Neural crest cell (in vitro differentiated cells): ENCODE measurements around the gene LDHA. TPM values are rescaled to one million over a fixed set of nuclear protein-coding genes. Genes with fewer than 3 reads are reported as not detected.

Experiments
- DNase-seq: peaks from one replicate; pipeline ENCODE4 v3.0.0; 2021; ENCODE audit warnings: low read depth, mixed read lengths, low spot score
- H3K27ac Mint-ChIP-seq: one replicate; pipeline ENCODE4 v1.8.0; 2021; ENCODE audit warnings: mild to moderate bottlenecking, mixed read lengths; ENCODE audit not compliant: unreplicated experiment
- H3K27me3 Mint-ChIP-seq: 2 replicates; pipeline ENCODE4 v1.8.0; 2021; ENCODE audit warnings: low read depth, mild to moderate bottlenecking, mixed read lengths
- H3K36me3 Mint-ChIP-seq: 2 replicates; pipeline ENCODE4 v1.8.0; 2021; ENCODE audit warnings: low read depth, mild to moderate bottlenecking, mixed read lengths
- H3K4me1 Mint-ChIP-seq: 2 replicates; pipeline ENCODE4 v1.8.0; 2021; ENCODE audit warnings: mixed read lengths
- H3K4me3 Mint-ChIP-seq: one replicate; pipeline ENCODE4 v1.8.0; 2021; ENCODE audit warnings: mild to moderate bottlenecking, mixed read lengths
- H3K9me3 Mint-ChIP-seq: 2 replicates; pipeline ENCODE4 v1.8.0; 2021; ENCODE audit warnings: mixed read lengths
- total RNA-seq: library from RNA; stranded (reverse); gene quantifications from 2 replicates; pipeline ENCODE4 v1.2.1, GENCODE V29; 2021
- TF ChIP-seq, protein P1 (sequence below): fragments of 200-600 bp; sonication (generic); conservative IDR thresholded peaks from 2 replicates; pipeline ENCODE4 v1.5.0; 2021; ENCODE audit warnings: antibody characterized with exemption, mild to moderate bottlenecking

The LDHA gene
- total RNA-seq, 1 donor from 2014 or later = 297 TPM

DNA sequence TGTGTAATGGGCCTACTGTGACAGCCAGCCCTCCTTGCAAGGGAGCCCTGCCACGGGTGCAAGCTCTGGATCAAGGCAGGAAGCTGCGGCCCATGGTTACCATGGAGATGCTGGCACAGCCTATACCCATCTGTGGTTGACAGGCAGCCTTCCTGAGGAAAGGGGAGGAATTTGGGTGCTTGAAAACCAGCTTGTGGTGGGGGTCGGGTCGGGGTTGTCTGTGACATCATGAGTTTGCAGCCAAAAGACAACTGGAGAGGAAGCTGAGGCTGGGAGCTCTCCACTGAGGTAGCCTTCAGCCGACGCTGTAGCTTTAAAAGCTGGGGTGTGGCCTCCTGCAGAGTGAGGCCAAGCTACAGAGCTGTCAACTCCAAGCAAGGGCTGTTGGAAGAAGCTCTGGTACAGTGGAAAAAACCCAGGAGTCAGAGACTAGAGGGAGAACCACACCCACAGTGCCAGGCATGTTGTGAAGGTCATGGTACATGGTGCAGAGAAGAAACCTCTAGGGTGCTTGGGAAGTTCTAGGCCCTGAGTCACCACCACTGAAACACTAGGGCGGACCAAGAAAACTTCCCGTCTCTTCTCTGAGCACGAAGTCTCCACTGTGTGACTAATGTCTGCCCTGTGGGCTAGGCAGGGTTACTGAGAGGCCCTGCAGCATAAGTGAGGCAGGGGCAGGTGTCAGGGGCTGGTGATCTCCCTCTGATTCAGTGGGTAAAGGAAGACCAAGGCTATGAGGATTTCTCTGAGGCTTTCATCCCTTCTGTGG is 10.8 kb upstream of the LDHA start:
- Mint-ChIP-seq H3K4me1 (peaks cover 15% of the 10 kb centered on the region), H3K27ac (peak overlapping the region; percentile 90), H3K36me3 (no peaks in the 10 kb centered on the region), H3K9me3 (no peaks in the 10 kb centered on the region), H3K27me3 (no peaks in the 10 kb centered on the region), H3K4me3 (no peak overlapping the region)
- TF ChIP-seq, protein P1, sequence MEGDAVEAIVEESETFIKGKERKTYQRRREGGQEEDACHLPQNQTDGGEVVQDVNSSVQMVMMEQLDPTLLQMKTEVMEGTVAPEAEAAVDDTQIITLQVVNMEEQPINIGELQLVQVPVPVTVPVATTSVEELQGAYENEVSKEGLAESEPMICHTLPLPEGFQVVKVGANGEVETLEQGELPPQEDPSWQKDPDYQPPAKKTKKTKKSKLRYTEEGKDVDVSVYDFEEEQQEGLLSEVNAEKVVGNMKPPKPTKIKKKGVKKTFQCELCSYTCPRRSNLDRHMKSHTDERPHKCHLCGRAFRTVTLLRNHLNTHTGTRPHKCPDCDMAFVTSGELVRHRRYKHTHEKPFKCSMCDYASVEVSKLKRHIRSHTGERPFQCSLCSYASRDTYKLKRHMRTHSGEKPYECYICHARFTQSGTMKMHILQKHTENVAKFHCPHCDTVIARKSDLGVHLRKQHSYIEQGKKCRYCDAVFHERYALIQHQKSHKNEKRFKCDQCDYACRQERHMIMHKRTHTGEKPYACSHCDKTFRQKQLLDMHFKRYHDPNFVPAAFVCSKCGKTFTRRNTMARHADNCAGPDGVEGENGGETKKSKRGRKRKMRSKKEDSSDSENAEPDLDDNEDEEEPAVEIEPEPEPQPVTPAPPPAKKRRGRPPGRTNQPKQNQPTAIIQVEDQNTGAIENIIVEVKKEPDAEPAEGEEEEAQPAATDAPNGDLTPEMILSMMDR = no peak
- DNase-seq = no peak

DNA sequence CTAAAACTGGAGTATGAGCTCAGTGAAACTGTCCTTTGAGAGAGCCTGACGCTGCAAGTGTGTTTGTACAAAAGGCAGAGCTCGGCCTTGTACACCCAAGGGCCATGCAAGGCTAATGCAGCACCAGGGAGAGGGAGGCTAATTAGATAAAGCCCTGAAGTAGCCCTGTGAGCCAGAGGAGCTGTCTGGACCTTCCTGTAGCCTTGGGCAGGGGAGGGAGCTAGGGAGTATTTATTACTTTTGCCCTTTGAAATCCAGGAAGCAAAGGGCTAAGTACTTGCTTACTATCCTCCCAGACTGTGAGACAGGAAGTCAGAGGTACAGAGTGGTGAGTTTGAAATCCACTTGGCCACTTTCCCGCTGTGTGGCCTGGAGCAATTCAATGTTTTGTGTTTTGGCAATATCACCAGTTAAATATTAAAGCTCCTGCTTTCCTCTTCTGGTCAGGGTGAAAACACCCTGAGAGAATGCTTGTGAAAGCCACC is 10.2 kb upstream of the LDHA start:
- Mint-ChIP-seq H3K4me1 (peaks cover 15% of the 10 kb centered on the region), H3K9me3 (no peaks in the 10 kb centered on the region), H3K36me3 (no peaks in the 10 kb centered on the region), H3K27ac (peak overlapping the region; percentile 90), H3K4me3 (no peak overlapping the region), H3K27me3 (no peaks in the 10 kb centered on the region)
- TF ChIP-seq, protein P1 = no peak
- DNase-seq = no peak

DNA sequence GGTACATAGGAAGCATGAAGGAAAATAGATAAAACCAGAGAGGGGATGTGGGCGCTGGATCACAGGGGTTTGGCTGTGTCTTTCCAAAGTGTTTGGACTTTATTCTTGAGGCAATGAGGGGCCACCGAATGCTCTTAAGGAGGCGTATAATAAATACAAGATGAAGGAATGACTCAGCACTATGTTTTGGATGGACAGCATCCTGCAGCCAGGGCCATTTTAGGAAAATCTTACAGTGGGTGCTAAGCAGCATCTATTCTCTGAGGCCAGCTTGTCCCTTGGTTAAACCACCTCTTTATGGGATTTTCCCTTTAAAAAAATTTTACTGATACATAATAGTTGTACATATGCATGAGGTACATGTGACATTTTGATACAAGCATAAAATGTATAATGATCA is 4.3 kb upstream of the LDHA start:
- TF ChIP-seq, protein P1 = no peak
- DNase-seq = no peak
- H3K36me3 Mint-ChIP-seq = no peaks in the 10 kb centered on the region
- peaks cover 3% of the 10 kb centered on the region for H3K27me3 Mint-ChIP-seq
- no peak overlapping the region for H3K27ac Mint-ChIP-seq
- peaks cover 6% of the 10 kb centered on the region for H3K4me1 Mint-ChIP-seq
- no peak overlapping the region for H3K4me3 Mint-ChIP-seq
- H3K9me3 Mint-ChIP-seq = no peaks in the 10 kb centered on the region

DNA sequence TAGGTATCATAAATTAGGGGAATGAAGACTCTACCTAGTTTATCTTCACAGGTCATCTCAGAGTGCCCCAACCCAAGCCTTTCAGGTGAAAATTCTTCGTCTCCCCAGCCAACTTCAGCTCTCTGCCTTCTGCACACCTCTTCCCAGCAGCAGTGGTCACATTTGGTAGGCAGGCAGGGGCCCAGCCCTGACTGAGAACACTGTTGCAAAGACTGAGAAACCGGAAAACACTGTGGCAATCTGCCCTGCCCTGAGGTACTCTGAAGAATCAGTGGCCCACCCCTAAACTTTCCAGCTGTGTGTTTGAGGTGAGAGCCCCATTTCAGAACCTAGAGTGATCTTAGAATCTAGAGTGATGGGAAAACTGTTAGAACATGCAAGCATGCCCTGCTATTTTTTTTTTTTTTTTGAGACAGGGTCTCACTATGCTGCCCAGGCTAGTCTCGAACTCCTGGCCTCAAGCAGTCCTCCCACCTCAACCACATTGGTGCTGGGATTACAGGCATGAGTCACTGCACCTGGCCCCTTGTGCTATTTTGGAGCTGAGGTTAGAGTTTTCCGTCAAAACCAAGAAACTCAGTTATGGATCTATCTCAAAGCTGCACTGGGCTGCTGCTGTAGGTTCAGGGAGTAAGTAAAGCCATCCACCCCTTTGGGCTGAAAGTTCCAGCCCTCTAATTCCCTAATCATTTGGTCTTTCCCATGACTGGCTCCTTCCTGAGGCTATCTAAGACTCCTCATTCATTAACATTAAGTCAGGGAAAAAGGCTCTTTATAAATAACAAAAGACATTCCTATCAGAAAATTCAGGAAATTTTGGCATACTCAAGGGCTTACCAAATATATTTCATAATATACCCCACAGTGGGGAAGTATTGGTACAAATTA is 1.7 kb upstream of the LDHA start:
- Mint-ChIP-seq H3K4me1 (peaks cover 24% of the 10 kb centered on the region), H3K36me3 (no peaks in the 10 kb centered on the region), H3K4me3 (peak overlapping the region; percentile 82), H3K27ac (no peak overlapping the region), H3K9me3 (no peaks in the 10 kb centered on the region), H3K27me3 (peaks cover 9% of the 10 kb centered on the region)
- DNase-seq = no peak
- TF ChIP-seq, protein P1 = no peak

DNA sequence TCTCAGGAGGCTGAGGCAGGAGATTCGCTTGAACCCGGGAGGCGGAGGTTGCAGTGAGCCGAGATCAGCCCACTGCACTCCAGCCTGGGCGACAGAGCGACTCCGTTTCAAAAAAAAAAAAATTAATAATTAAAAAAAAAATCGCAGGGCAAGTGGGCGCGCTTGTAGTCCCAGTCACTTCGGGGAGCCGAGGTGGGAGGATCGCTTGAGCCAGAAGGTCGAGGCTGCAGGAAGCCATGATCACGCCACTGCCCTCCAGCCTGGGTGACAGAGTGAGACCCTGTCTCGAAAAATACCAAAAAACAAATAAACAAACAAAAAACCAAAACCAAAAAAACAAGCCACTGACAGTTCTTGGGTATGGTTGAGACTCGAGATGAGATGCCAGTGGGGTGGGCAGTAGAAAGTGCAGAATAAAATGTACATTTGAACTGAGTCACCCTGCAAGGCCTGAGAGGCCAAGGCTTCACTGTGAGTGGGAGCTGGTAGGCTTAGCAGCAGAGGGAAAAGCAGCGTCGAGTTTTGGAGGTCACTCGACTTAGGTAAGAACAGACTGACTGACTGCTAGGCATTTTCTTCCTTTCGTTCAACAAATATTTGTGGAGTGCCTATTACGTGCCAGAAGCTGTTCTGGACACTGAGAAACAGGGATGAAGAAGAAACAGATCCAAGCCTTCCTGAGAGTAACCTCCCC is 635 bp upstream of the LDHA start:
- H3K4me1 Mint-ChIP-seq = peaks cover 29% of the 10 kb centered on the region
- H3K27ac Mint-ChIP-seq = no peak overlapping the region
- TF ChIP-seq, protein P1 = no peak
- H3K27me3 Mint-ChIP-seq = peaks cover 9% of the 10 kb centered on the region
- peaks cover 3% of the 10 kb centered on the region for H3K36me3 Mint-ChIP-seq
- DNase-seq = no peak
- H3K9me3 Mint-ChIP-seq = no peaks in the 10 kb centered on the region
- peak overlapping the region; percentile 96 for H3K4me3 Mint-ChIP-seq
